ENCODE data around the gene SPOCK3. TPM values are rescaled to one million over a fixed set of nuclear protein-coding genes. Genes with fewer than 3 reads are reported as not detected.

The SPOCK3 gene
- total and polyA plus RNA-seq, 4 donors = 0.08 to 0.42 (median 0.24) TPM

GRCh38 chr4:167084321-167084720, 150.0 kb downstream of the SPOCK3 start:
- Histone ChIP-seq H3K27ac (ENCODE audit: low read depth in 1 of 2, low read length in 2 of 2) (no peak overlapping the region), H3K4me1 (ENCODE audit: control insufficient read depth in 4 of 4, insufficient read depth in 4 of 4, low read length in 3 of 4) (no peaks in the 10 kb centered on the region), H3K27me3 (ENCODE audit: control insufficient read depth in 4 of 4, insufficient read depth in 4 of 4, low read length in 3 of 4) (no peaks in the 10 kb centered on the region), H3K9ac (ENCODE audit: low read depth in 1 of 2, low read length in 2 of 2) (no peak overlapping the region), H3K9me3 (ENCODE audit: control insufficient read depth in 4 of 4, low read length in 3 of 4) (no peaks in the 10 kb centered on the region), H3K4me3 (ENCODE audit: low read depth in 1 of 3, low read length in 3 of 3) (no peak overlapping the region), H3K36me3 (ENCODE audit: control insufficient read depth in 4 of 4, insufficient read depth in 3 of 4, low read depth in 1 of 4, low read length in 3 of 4) (no peaks in the 10 kb centered on the region)
- 95% methylated on average over 2 of the region's 2 CpGs for WGBS
- no peak for DNase-seq (ENCODE audit: low spot score)
- no peak for TF ChIP-seq REST (IDR thresholded peaks at IDR 0.05)
- TF ChIP-seq NR2F2 (IDR thresholded peaks at IDR 0.05) = no peak
- TF ChIP-seq EGR1 (IDR thresholded peaks at IDR 0.05; ENCODE audit: low read depth in 2 of 2) = no peak
- TF ChIP-seq RXRA (IDR thresholded peaks at IDR 0.05) = no peak
- TF ChIP-seq ZBTB33 (IDR thresholded peaks at IDR 0.05) = no peak
- no peak for TF ChIP-seq FOXA2 (IDR thresholded peaks at IDR 0.05)
- no peak for TF ChIP-seq SP1 (IDR thresholded peaks at IDR 0.05)
- TF ChIP-seq HNF4A (conservative IDR thresholded peaks at IDR 0.05) = no peak
- no peak for TF ChIP-seq HNF4G (IDR thresholded peaks at IDR 0.05)
- TF ChIP-seq CTCF (IDR thresholded peaks at IDR 0.05; ENCODE audit: low read depth, low read length, missing input control) = no peak
- TF ChIP-seq MAX (IDR thresholded peaks at IDR 0.05) = no peak
- TF ChIP-seq TAF1 (conservative IDR thresholded peaks at IDR 0.05) = no peak
- no peak for TF ChIP-seq RAD21 (IDR thresholded peaks at IDR 0.05)
- TF ChIP-seq GABPA (IDR thresholded peaks at IDR 0.05 in 1 of 2, conservative IDR thresholded peaks at IDR 0.05 in 1 of 2) = no peak

- TF ChIP-seq SP1 (IDR thresholded peaks at IDR 0.05) = no peak
- no peak for TF ChIP-seq EGR1 (IDR thresholded peaks at IDR 0.05; ENCODE audit: low read depth in 2 of 2)
- TF ChIP-seq RXRA (IDR thresholded peaks at IDR 0.05) = no peak
- no peak for TF ChIP-seq REST (IDR thresholded peaks at IDR 0.05)
- TF ChIP-seq MAX (IDR thresholded peaks at IDR 0.05) = no peak
- Histone ChIP-seq H3K27ac (ENCODE audit: low read depth in 1 of 2, low read length in 2 of 2) (no peak overlapping the region), H3K4me1 (ENCODE audit: control insufficient read depth in 4 of 4, insufficient read depth in 4 of 4, low read length in 3 of 4) (no peaks in the 10 kb centered on the region), H3K36me3 (ENCODE audit: control insufficient read depth in 4 of 4, insufficient read depth in 3 of 4, low read depth in 1 of 4, low read length in 3 of 4) (no peaks in the 10 kb centered on the region), H3K9me3 (ENCODE audit: control insufficient read depth in 4 of 4, low read length in 3 of 4) (no peaks in the 10 kb centered on the region), H3K4me3 (ENCODE audit: low read depth in 1 of 3, low read length in 3 of 3) (no peak overlapping the region), H3K9ac (ENCODE audit: low read depth in 1 of 2, low read length in 2 of 2) (no peak overlapping the region), H3K27me3 (ENCODE audit: control insufficient read depth in 4 of 4, insufficient read depth in 4 of 4, low read length in 3 of 4) (no peaks in the 10 kb centered on the region)
- DNase-seq (ENCODE audit: low spot score) = no peak
Observed at GRCh38 chr4:167079762-167080161, 154.5 kb downstream of the SPOCK3 start.

All from liver (tissue), 9 donors.